GM20000 (cell line): ENCODE data around the gene POLR3GL.

ENCODE experiments used
- DNase-seq: peaks from one replicate; pipeline ENCODE4 v3.0.0; 2012; ENCODE audit warnings: low spot score
- CTCF ChIP-seq: IDR thresholded peaks from 2 replicates; pipeline ENCODE4 v1.5.1; 2012; ENCODE audit warnings: mild to moderate bottlenecking, control low read depth; ENCODE audit errors: extremely low read depth, missing control alignments

The POLR3GL gene

DNA sequence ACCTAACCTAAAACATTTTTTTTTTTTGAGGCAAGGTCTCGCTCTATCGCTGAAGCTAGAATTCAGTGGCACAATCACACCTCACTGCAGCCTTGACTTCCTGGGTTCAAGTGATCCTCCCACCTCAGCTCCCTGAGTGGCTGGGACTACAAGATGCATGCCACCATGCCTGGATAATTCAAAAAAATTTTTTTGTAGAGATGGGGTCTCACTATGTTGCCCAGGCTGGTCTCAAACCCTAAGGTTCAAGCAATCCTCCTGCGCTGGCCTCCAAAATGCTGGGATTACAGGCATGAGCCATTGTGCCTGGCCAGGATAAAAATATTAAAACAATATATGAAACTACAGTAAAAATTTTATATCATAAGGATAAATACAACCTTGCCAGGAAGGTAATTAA is 11.6 kb upstream of the POLR3GL start:
- TF ChIP-seq CTCF, result no peak
- DNase-seq, result no peak

- no peak for TF ChIP-seq CTCF
These were observed 10.6 kb upstream of the POLR3GL start for GRCh38 chr1:145953861-145954260.

GRCh38 chr1:145955436-145955835 is 9.1 kb upstream of the POLR3GL start:
- no peak for DNase-seq
- no peak for TF ChIP-seq CTCF

More at GRCh38 chr1:145953861-145954260, 10.6 kb upstream of the POLR3GL start:
- DNase-seq, result no peak

GRCh38 chr1:145956361-145956760 is 8.1 kb upstream of the POLR3GL start:
- no peak for TF ChIP-seq CTCF

GRCh38 chr1:145956781-145957442 is 7.6 kb upstream of the POLR3GL start:
- TF ChIP-seq CTCF, result no peak
- DNase-seq, result peak; percentile 33

More at GRCh38 chr1:145956361-145956760, 8.1 kb upstream of the POLR3GL start:
- DNase-seq, result no peak

- no peak for TF ChIP-seq CTCF
- peak; percentile 97 for DNase-seq
These were observed 6.8 kb upstream of the POLR3GL start, which contains the start of gene LIX1L for GRCh38 chr1:145957443-145958319. Gene LIX1L, minus strand, starts transcription at chr1:145958017. Its CDS starts 90 bp downstream, at chr1:145957927.

GRCh38 chr1:145958734-145959133 is 5.8 kb upstream of the POLR3GL start:
- no peak for TF ChIP-seq CTCF
- DNase-seq, result no peak
